HL-60 (cell line): ENCODE results near the gene FBXO3.
A peak's percentile ranks its signal among the peaks of the same experiment; 100 is the strongest.

ENCODE experiments used
- DNase-seq, 2 experiments: peaks; one replicate each; pipeline ENCODE4 v3.0.0-alpha.2; 2010 to 2020; ENCODE audit warnings: low read depth in 1 of 2, low spot score in 1 of 2
- H3K27ac ChIP-seq: fragments of 250-450 bp; sonication (Bioruptor Pico); replicated peaks from 2 replicates; pipeline ENCODE4 v1.5.1; 2020; ENCODE audit warnings: mild to moderate bottlenecking, moderate library complexity
- H3K27me3 ChIP-seq: fragments of 250-450 bp; sonication (Bioruptor Pico); 2 replicates; pipeline ENCODE4 v1.5.1; 2021; ENCODE audit warnings: mild to moderate bottlenecking, moderate library complexity; ENCODE audit not compliant: insufficient read depth, poor library complexity, severe bottlenecking
- H3K4me3 ChIP-seq: replicated peaks from 2 replicates; pipeline ENCODE4 v1.5.1; 2011; ENCODE audit warnings: mild to moderate bottlenecking, control low read depth, low read length; ENCODE audit not compliant: insufficient read depth
- GABPA ChIP-seq: IDR thresholded peaks from 2 replicates; pipeline ENCODE4 v1.6.1; 2012; ENCODE audit warnings: low read depth
- POLR2AphosphoS5 ChIP-seq: IDR thresholded peaks from 2 replicates; pipeline ENCODE4 v1.6.1; 2012; ENCODE audit warnings: low read depth
- SPI1 ChIP-seq: IDR thresholded peaks from 2 replicates; pipeline ENCODE4 v1.6.1; 2012; ENCODE audit warnings: low read depth, mild to moderate bottlenecking, borderline replicate concordance
- TF ChIP-seq, protein P1 (sequence below): IDR thresholded peaks from 2 replicates; pipeline ENCODE4 v1.6.1; 2012; ENCODE audit warnings: low read depth; ENCODE audit not compliant: insufficient replicate concordance
- TF ChIP-seq, protein P2 (sequence below): IDR thresholded peaks from one replicate; pipeline ENCODE4 v1.5.1; 2011; ENCODE audit warnings: low read length, control low read depth, inconsistent platforms; ENCODE audit not compliant: insufficient read depth

Gene FBXO3

DNA sequence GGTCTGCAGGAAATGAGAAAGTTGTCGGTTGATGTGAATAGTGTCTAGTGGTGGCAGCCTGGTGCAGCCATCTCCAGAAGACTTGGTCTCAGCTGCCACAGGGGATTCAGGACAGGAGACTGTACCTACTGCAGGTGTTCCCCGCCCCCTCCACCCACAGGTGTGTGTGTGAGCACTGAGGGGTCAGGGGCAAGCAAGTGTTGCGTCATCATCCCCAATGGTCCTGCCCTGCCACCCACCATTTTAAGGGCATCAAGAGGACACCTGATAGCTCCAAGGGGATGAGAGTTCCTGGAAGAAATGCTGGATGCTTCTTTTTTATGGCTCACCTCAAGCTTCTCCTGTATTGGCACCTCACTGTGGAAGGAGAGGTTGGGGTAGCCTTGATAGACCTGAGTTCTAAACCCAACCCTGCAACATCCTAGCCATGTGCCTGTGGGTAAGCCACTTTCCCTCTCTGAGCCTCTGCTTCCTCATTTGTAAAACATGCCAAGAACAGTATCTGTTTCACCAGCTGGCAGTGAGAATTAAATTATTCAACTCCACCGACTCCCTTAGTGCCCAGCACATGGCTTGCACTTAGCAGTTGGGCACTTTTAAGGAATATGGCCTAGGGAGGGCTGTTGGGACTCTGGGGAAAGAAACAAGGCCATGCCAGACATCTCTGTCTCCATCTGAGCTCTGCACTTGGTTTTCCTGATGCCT is 79.8 kb downstream of the FBXO3 start:
- no peaks in the 10 kb centered on the region for H3K27me3 ChIP-seq
- no peak for TF ChIP-seq POLR2AphosphoS5
- peak; percentile 32; the same call in 1 of the 2 replicates for TF ChIP-seq SPI1
- no peak for TF ChIP-seq GABPA
- TF ChIP-seq, protein P1, sequence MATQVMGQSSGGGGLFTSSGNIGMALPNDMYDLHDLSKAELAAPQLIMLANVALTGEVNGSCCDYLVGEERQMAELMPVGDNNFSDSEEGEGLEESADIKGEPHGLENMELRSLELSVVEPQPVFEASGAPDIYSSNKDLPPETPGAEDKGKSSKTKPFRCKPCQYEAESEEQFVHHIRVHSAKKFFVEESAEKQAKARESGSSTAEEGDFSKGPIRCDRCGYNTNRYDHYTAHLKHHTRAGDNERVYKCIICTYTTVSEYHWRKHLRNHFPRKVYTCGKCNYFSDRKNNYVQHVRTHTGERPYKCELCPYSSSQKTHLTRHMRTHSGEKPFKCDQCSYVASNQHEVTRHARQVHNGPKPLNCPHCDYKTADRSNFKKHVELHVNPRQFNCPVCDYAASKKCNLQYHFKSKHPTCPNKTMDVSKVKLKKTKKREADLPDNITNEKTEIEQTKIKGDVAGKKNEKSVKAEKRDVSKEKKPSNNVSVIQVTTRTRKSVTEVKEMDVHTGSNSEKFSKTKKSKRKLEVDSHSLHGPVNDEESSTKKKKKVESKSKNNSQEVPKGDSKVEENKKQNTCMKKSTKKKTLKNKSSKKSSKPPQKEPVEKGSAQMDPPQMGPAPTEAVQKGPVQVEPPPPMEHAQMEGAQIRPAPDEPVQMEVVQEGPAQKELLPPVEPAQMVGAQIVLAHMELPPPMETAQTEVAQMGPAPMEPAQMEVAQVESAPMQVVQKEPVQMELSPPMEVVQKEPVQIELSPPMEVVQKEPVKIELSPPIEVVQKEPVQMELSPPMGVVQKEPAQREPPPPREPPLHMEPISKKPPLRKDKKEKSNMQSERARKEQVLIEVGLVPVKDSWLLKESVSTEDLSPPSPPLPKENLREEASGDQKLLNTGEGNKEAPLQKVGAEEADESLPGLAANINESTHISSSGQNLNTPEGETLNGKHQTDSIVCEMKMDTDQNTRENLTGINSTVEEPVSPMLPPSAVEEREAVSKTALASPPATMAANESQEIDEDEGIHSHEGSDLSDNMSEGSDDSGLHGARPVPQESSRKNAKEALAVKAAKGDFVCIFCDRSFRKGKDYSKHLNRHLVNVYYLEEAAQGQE = no peak
- DNase-seq = peak in 1 of 2 experiments; percentile 60
- no peak overlapping the region for H3K4me3 ChIP-seq
- no peak overlapping the region for H3K27ac ChIP-seq

DNA sequence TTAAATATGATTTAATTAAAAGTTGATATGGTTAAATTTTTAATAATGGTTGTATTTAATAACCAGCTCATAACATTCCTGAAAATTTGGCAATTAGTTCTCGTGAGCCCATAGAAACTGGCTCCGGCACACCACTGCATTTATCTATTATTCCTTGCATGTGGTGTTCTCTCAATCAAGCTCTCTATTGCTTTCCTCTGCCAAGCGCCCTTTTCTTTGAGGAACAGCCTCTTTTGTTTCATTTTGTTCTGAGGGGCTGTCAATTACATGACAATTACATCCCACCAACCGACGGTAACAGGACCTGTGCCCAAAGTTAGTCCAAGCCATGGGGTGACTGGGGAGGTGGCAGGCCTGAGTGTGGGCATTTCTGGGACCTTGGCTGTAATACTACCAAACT is 81.8 kb downstream of the FBXO3 start:
- Histone ChIP-seq H3K4me3 (no peak overlapping the region), H3K27ac (no peak overlapping the region), H3K27me3 (no peaks in the 10 kb centered on the region)
- DNase-seq = no peak
- TF ChIP-seq, protein P2, sequence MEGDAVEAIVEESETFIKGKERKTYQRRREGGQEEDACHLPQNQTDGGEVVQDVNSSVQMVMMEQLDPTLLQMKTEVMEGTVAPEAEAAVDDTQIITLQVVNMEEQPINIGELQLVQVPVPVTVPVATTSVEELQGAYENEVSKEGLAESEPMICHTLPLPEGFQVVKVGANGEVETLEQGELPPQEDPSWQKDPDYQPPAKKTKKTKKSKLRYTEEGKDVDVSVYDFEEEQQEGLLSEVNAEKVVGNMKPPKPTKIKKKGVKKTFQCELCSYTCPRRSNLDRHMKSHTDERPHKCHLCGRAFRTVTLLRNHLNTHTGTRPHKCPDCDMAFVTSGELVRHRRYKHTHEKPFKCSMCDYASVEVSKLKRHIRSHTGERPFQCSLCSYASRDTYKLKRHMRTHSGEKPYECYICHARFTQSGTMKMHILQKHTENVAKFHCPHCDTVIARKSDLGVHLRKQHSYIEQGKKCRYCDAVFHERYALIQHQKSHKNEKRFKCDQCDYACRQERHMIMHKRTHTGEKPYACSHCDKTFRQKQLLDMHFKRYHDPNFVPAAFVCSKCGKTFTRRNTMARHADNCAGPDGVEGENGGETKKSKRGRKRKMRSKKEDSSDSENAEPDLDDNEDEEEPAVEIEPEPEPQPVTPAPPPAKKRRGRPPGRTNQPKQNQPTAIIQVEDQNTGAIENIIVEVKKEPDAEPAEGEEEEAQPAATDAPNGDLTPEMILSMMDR = no peak
- TF ChIP-seq, protein P1 = no peak
- TF ChIP-seq POLR2AphosphoS5 = no peak
- no peak for TF ChIP-seq GABPA
- no peak for TF ChIP-seq SPI1

DNA sequence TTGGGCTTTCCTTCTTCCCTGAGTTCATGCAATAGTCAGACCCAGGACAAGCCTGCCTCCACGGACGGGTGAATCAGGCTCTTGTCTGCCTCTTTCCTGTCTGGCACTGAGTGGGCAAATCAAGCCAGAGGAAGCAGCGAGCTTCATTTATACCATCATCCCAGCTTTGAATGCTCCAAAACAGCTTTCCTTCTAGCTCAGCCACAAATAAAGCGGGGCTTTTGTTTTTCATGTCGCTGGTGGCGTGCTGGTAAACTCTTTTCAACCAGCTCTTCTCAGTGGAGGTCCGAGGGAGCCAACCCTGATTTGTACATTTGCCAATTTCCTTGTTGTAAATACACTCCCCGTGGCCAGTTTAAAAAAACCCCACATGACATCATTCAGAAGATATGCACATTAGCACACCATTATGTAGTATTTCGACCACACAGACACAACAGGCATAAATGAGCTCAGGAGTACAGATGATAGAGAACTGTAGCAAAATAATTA is 82.3 kb downstream of the FBXO3 start:
- Histone ChIP-seq H3K27me3 (no peaks in the 10 kb centered on the region), H3K4me3 (no peak overlapping the region), H3K27ac (no peak overlapping the region)
- TF ChIP-seq SPI1 (no peak), POLR2AphosphoS5 (no peak), GABPA (no peak)
- TF ChIP-seq, protein P1 = no peak
- TF ChIP-seq, protein P2 = no peak
- DNase-seq = no peak
